Measurements from ENCODE around the gene PNMT.

DNA sequence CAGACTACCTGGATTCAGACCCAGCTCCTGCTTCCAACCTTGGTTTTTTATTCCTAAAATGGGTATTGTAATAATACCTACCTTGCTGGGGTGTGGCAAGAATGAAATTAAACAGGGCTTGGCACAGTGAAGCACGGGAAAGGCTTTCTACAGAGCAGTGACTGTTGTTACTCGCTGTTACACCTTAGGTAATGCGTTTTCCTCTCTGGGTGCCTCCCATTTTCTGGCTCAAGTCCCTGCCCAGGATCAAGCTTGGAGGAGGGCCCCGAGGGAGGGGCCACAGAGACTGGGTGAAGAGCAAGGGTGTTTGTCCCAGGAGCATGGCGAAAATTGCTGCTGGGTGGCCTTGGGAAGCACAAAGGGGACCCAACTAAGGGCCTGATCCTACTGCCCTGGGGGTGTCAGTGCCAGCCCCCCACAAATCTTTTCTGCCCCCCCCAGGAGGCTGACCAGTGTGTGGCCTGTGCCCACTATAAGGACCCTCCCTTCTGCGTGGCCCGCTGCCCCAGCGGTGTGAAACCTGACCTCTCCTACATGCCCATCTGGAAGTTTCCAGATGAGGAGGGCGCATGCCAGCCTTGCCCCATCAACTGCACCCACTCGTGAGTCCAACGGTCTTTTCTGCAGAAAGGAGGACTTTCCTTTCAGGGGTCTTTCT, 48.8 kb downstream of the PNMT start:
- no peak for TF ChIP-seq CEBPB (IDR thresholded peaks at IDR 0.05)
- no peak for TF ChIP-seq TEAD4 (IDR thresholded peaks at IDR 0.05)
- no peak for TF ChIP-seq REST (IDR thresholded peaks at IDR 0.05; ENCODE audit: low read depth)
- TF ChIP-seq EGR1 (IDR thresholded peaks at IDR 0.05), result no peak
- no peak for TF ChIP-seq YY1 (IDR thresholded peaks at IDR 0.05; ENCODE audit: low read depth)
- TF ChIP-seq, protein P1, sequence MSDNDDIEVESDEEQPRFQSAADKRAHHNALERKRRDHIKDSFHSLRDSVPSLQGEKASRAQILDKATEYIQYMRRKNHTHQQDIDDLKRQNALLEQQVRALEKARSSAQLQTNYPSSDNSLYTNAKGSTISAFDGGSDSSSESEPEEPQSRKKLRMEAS (IDR thresholded peaks at IDR 0.05), result no peak
- no peak for TF ChIP-seq CREB1 (IDR thresholded peaks at IDR 0.05; ENCODE audit: low read depth)
- TF ChIP-seq ZBTB7A (IDR thresholded peaks at IDR 0.05; ENCODE audit: low read depth), result no peak
- TF ChIP-seq RAD21 (IDR thresholded peaks at IDR 0.05; ENCODE audit: low read depth), result no peak
